GM06990 (cell line): ENCODE data around the gene EHMT1.

Experiments
- DNase-seq: peaks from one replicate; pipeline ENCODE4 v3.0.0-alpha.2; 2011; ENCODE audit not compliant: insufficient read length; ENCODE audit errors: extremely low read depth
- H3K27me3 ChIP-seq: replicated peaks from 2 replicates; pipeline ENCODE4 v1.6.0; 2011; ENCODE audit warnings: low read length; ENCODE audit not compliant: control insufficient read depth, insufficient read depth
- H3K36me3 ChIP-seq: 2 replicates; pipeline ENCODE4 v1.5.1; 2011; ENCODE audit warnings: low read length; ENCODE audit not compliant: control insufficient read depth, insufficient read depth
- H3K4me3 ChIP-seq: replicated peaks from 2 replicates; pipeline ENCODE4 v1.5.1; 2011; ENCODE audit warnings: low read depth, mild to moderate bottlenecking, control low read depth, low read length
- CTCF ChIP-seq: IDR thresholded peaks from 2 replicates; pipeline ENCODE4 v1.5.1; 2011; ENCODE audit warnings: low read length, control low read depth, mild to moderate bottlenecking, inconsistent platforms; ENCODE audit not compliant: insufficient read depth, poor library complexity, severe bottlenecking

Gene EHMT1

GRCh38 chr9:137739371-137740309 lies 120.8 kb downstream of the EHMT1 start:
- TF ChIP-seq CTCF, result no peak
- Histone ChIP-seq H3K36me3 (peaks cover 11% of the 10 kb centered on the region), H3K27me3 (no peaks in the 10 kb centered on the region), H3K4me3 (peak overlapping the region; percentile 35)
- no peak for DNase-seq

GRCh38 chr9:137740312-137740711 lies 121.5 kb downstream of the EHMT1 start:
- Histone ChIP-seq H3K27me3 (no peaks in the 10 kb centered on the region), H3K4me3 (no peak overlapping the region), H3K36me3 (peaks cover 11% of the 10 kb centered on the region)
- no peak for TF ChIP-seq CTCF
- DNase-seq, result no peak

GRCh38 chr9:137741330-137741729 lies 122.5 kb downstream of the EHMT1 start:
- peaks cover 11% of the 10 kb centered on the region for H3K36me3 ChIP-seq
- no peak overlapping the region for H3K4me3 ChIP-seq
- TF ChIP-seq CTCF, result no peak
- H3K27me3 ChIP-seq, result no peaks in the 10 kb centered on the region
- DNase-seq, result no peak

- no peak for TF ChIP-seq CTCF
- Histone ChIP-seq H3K27me3 (no peaks in the 10 kb centered on the region), H3K36me3 (peaks cover 13% of the 10 kb centered on the region), H3K4me3 (no peak overlapping the region)
- DNase-seq, result no peak
These were observed 123.9 kb downstream of the EHMT1 start for GRCh38 chr9:137742698-137743097.

- Histone ChIP-seq H3K4me3 (no peak overlapping the region), H3K36me3 (peaks cover 14% of the 10 kb centered on the region), H3K27me3 (no peaks in the 10 kb centered on the region)
- TF ChIP-seq CTCF, result no peak
- no peak for DNase-seq
These were observed 124.9 kb downstream of the EHMT1 start for GRCh38 chr9:137743695-137744094.
